ENCODE results near the gene C16orf92. TPM values are rescaled to one million over a fixed set of nuclear protein-coding genes. Genes with fewer than 3 reads are reported as not detected.

The C16orf92 gene
- polyA plus RNA-seq, 4 donors: not detected

DNA sequence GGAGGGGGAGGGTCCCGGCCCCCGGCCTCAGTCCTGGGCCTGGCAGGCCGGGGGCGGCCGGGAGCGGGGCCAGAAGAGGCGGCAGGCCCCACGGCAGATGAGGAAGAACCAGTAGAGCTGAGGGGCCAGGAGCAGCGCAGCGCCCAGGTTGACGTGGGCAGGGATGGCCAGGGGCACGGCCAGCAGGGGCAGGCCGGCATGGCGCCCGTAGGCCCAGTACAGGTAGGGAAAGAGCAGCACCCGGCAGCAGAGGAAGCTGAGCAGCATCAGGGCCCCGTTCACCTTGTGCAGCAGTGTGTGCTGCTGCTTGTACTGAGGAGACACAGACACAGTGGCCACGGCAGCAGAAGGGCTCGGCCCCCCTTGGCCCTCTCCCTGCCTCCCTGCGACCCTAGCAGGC, 2.2 kb downstream of the C16orf92 start:
- no peak for DNase-seq
- no peak overlapping the region for H3K4me3 ChIP-seq (ENCODE audit: low read depth in 1 of 3, low read length in 3 of 3)
- peaks cover 0 to 6% (median 0%) of the 10 kb centered on the region in 3 donors for H3K4me1 ChIP-seq (ENCODE audit: control insufficient read depth in 3 of 3, insufficient read depth in 2 of 3, low read depth in 1 of 3, low read length in 2 of 3)
- no peaks in the 10 kb centered on the region for H3K36me3 ChIP-seq (ENCODE audit: control insufficient read depth in 3 of 3, insufficient read depth in 2 of 3, low read depth in 1 of 3, low read length in 3 of 3)
- no peak overlapping the region for H3K27ac ChIP-seq (ENCODE audit: low read depth in 1 of 3, low read length in 2 of 3)
- FAIRE-seq: no peak
- WGBS, 3 donors: 56 to 72% (median 60%) methylated on average over 13 to 20 of the region's 20 CpGs
- H3K27me3 ChIP-seq (ENCODE audit: control insufficient read depth in 3 of 3, insufficient read depth in 3 of 3, low read length in 3 of 3): peaks cover 5 to 54% (median 7%) of the 10 kb centered on the region in 3 donors
- H3K9me3 ChIP-seq (ENCODE audit: control insufficient read depth in 2 of 2, insufficient read depth in 1 of 2, low read depth in 1 of 2, low read length in 1 of 2): no peaks in the 10 kb centered on the region

DNA sequence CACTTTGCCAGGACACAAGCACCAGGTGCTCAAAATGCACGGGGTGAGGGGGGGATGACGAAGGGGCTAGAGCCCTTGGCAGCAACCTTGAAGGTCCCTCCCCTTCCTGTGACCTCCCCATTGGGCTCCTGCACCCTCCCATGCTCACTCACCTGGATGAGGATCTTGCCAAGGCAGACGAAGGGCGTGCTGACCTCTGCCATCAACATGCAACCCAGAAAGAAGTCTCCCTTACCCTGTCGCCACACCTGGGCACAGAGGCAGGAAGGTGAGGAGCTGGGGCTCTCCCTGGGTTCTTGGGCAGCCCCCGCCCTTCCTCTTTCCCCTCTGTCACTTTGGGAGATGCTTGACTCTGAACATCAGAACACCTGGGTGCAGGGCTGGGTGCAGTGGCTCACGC, 2.6 kb downstream of the C16orf92 start:
- WGBS, 3 donors: 31 to 67% (median 35%) methylated on average over 5 to 7 of the region's 7 CpGs
- Histone ChIP-seq H3K4me3 (ENCODE audit: low read depth in 1 of 3, low read length in 3 of 3) (no peak overlapping the region), H3K9me3 (ENCODE audit: control insufficient read depth in 2 of 2, insufficient read depth in 1 of 2, low read depth in 1 of 2, low read length in 1 of 2) (no peaks in the 10 kb centered on the region), H3K36me3 (ENCODE audit: control insufficient read depth in 3 of 3, insufficient read depth in 2 of 3, low read depth in 1 of 3, low read length in 3 of 3) (no peaks in the 10 kb centered on the region), H3K27me3 (ENCODE audit: control insufficient read depth in 3 of 3, insufficient read depth in 3 of 3, low read length in 3 of 3) (peaks cover 5 to 58% (median 7%) of the 10 kb centered on the region in 3 donors), H3K27ac (ENCODE audit: low read depth in 1 of 3, low read length in 2 of 3) (no peak overlapping the region), H3K4me1 (ENCODE audit: control insufficient read depth in 3 of 3, insufficient read depth in 2 of 3, low read depth in 1 of 3, low read length in 2 of 3) (peaks cover 0 to 6% (median 0%) of the 10 kb centered on the region in 3 donors)
- DNase-seq: no peak
- no peak for FAIRE-seq

DNA sequence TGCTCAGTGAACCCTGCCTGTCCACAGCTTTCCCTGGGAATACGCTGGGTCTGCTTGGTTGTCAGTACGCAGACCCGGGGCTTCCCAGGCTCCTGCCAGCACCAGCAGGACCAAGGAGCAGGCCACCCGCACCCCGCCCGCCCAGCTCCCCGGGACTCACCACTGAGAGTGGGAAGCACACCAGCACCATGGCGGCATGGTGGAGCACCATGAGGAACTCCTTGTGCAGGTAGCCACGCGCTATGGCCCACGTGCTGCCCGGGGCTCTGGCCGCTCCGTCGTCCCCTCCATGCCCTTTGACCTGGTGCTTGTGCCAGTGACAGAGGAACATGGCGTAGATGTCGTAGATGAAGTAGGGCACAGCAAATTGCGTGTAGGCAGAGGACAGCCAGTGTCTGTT, 3.5 kb downstream of the C16orf92 start:
- Histone ChIP-seq H3K27ac (ENCODE audit: low read depth in 1 of 3, low read length in 2 of 3) (no peak overlapping the region), H3K4me1 (ENCODE audit: control insufficient read depth in 3 of 3, insufficient read depth in 2 of 3, low read depth in 1 of 3, low read length in 2 of 3) (peaks cover 0 to under 1% (median 0%) of the 10 kb centered on the region in 3 donors), H3K4me3 (ENCODE audit: low read depth in 1 of 3, low read length in 3 of 3) (no peak overlapping the region), H3K36me3 (ENCODE audit: control insufficient read depth in 3 of 3, insufficient read depth in 2 of 3, low read depth in 1 of 3, low read length in 3 of 3) (no peaks in the 10 kb centered on the region), H3K27me3 (ENCODE audit: control insufficient read depth in 3 of 3, insufficient read depth in 3 of 3, low read length in 3 of 3) (peaks cover 7 to 60% (median 7%) of the 10 kb centered on the region in 3 donors), H3K9me3 (ENCODE audit: control insufficient read depth in 2 of 2, insufficient read depth in 1 of 2, low read depth in 1 of 2, low read length in 1 of 2) (no peaks in the 10 kb centered on the region)
- FAIRE-seq: no peak
- 78 to 89% (median 81%) methylated on average over 18 of the region's 18 CpGs for WGBS, 3 donors
- no peak for DNase-seq

DNA sequence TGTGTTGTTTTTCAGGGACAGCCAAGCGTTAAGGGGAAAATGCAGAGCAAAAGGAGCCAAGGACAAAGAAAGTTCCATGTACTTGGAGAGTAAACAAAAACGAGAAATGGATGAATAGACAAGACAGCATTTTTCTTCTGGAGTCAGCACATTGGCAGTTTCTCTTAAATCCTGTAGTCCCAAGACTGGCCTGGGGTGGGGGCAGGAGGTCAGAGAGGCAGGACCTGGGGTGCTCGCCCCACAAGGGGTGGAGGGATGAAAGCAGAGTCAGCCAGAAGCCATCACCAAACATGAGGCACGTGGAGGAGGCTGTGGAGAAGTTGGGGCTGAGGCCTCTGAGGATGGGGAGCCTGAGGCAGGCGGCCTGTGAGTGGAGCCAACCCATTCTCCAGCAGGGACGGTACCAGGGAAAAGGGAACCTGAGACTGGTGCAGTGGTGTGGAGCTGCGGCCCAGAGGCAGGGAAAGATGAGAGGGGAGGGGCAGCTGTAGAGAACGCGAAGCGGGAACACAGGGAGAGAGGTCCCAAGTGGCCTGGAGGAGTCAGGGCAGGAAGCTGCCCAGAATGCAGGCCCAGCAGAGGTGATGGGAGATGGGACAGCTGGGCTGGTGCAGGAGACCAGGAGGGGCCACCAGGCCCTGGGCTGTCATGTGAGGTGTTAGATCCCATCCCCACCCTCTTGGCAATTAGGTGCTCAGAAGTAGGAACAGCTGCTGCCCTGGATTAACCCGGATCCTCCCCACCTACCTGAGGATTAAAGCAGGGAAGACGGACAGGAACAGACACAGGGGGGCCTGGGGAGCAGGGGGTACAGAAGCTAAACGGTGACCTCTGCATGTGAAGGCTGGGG, 4.8 kb downstream of the C16orf92 start:
- FAIRE-seq (no peak), DNase-seq (no peak)
- Histone ChIP-seq H3K27ac (ENCODE audit: low read depth in 1 of 3, low read length in 2 of 3) (no peak overlapping the region), H3K4me1 (ENCODE audit: control insufficient read depth in 3 of 3, insufficient read depth in 2 of 3, low read depth in 1 of 3, low read length in 2 of 3) (no peaks in the 10 kb centered on the region), H3K27me3 (ENCODE audit: control insufficient read depth in 3 of 3, insufficient read depth in 3 of 3, low read length in 3 of 3) (peaks cover 10 to 74% (median 14%) of the 10 kb centered on the region in 3 donors), H3K36me3 (ENCODE audit: control insufficient read depth in 3 of 3, insufficient read depth in 2 of 3, low read depth in 1 of 3, low read length in 3 of 3) (no peaks in the 10 kb centered on the region), H3K9me3 (ENCODE audit: control insufficient read depth in 2 of 2, insufficient read depth in 1 of 2, low read depth in 1 of 2, low read length in 1 of 2) (no peaks in the 10 kb centered on the region), H3K4me3 (ENCODE audit: low read depth in 1 of 3, low read length in 3 of 3) (no peak overlapping the region)
- 40 to 49% (median 43%) methylated on average over 12 to 13 of the region's 13 CpGs for WGBS, 3 donors

DNA sequence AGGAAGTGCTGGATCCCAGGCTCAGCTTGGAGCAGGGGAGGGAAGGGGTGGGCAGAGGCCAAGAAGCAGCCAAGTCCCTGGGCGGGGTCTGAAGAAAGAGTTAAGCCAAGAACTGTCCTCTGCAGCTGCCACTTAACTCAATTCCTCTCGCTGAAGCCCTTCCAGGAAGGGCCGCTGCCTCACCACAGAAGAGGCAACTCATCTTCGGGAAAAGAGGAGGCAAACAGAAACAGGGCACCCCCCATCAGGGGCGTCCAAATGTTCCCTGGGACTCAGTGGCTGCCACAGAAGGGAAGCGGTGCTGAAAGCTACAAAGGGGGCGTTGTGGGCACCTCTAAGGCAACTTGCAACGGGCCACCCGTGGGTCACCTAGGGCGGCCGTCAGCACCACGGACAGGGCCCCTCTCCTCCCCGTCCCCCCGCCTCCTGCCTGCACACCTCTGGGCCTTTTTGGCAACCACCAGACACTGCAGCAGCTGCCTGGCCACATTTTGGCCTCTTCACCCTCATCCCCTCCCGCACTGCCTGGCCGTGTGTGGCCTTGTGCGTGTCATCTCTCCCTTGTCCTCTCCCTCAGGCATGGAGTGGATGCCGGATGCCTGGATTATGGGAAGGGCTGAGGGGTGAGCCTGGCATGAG, 5.6 kb downstream of the C16orf92 start:
- Histone ChIP-seq H3K4me1 (ENCODE audit: control insufficient read depth in 3 of 3, insufficient read depth in 2 of 3, low read depth in 1 of 3, low read length in 2 of 3) (no peaks in the 10 kb centered on the region), H3K4me3 (ENCODE audit: low read depth in 1 of 3, low read length in 3 of 3) (no peak overlapping the region), H3K9me3 (ENCODE audit: control insufficient read depth in 2 of 2, insufficient read depth in 1 of 2, low read depth in 1 of 2, low read length in 1 of 2) (no peaks in the 10 kb centered on the region), H3K36me3 (ENCODE audit: control insufficient read depth in 3 of 3, insufficient read depth in 2 of 3, low read depth in 1 of 3, low read length in 3 of 3) (no peaks in the 10 kb centered on the region), H3K27me3 (ENCODE audit: control insufficient read depth in 3 of 3, insufficient read depth in 3 of 3, low read length in 3 of 3) (peaks cover 10 to 78% (median 14%) of the 10 kb centered on the region in 3 donors), H3K27ac (ENCODE audit: low read depth in 1 of 3, low read length in 2 of 3) (no peak overlapping the region)
- DNase-seq: peak in 1 of 2 donors; percentile 30
- WGBS, 3 donors: 12 to 18% (median 13%) methylated on average over 16 to 18 of the region's 18 CpGs
- no peak for FAIRE-seq

DNA sequence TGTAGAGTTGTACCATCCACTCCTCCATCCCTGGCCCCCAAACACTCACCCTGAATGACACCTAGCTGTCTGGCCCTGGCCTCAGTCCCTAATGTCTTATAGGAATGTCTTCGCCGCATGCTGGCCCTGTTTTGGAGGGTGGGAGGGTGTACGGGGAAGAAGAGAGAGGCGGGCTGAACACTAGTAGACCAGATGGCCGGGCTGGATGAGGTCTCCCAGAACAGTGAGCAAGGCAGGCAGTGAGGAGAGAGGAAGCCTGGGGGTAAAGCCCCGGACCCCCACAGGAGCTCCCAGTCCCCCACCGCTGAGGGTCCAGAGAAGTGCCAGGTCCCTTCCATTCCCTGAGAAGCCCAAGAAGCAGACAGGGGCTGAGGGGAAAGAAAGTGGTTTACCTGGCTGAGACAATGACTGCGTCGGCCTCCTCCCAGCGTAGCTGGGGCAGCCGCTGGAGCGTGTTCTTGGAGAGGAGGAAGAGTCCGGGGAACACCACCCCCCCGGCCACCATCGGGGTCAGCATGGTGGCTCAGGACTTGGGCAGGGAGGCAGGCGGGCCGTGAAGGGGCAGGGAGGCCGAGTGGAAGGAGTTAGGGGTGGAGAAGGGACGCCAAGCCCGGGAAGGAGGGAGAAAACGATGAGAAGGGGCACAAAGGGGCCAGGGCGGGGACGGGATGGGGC, 7.2 kb downstream of the C16orf92 start:
- FAIRE-seq: no peak
- H3K27me3 ChIP-seq (ENCODE audit: control insufficient read depth in 3 of 3, insufficient read depth in 3 of 3, low read length in 3 of 3): peaks cover 10 to 73% (median 15%) of the 10 kb centered on the region in 3 donors

DNA sequence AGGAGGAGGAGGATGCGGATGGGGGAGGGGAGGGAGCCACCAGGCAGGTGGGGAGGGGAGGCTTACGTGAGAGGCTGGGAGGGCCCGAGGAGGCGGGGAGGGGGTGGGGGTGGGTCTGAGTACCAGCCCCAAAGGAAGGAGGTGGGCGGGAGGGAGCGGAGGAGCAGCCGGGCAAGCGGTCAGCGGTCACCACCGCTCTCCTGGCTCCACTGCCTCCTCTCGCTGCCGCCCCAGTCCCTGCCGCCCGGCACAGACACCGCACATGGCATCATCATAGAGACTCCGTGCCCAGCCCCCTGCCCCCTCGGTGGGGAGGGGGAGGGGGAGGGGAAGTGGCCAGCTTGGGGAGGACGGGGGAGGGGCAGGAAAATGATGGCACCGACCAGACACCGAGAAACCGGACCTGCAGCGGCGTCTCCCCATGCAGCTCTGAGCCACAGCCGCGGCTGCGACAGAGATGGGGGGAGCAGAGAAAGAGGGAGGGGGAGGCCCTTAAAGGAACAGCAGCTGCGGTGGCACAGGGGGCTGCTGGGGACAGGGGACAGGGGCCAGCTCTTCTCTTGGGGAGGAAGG, 7.9 kb downstream of the C16orf92 start, which contains the start of gene TLCD3B:
Gene TLCD3B (minus strand): TSS at position 431 of the 573 bp plus-strand sequence. CDS start 744 bp downstream, outside the sequence.
- H3K9me3 ChIP-seq (ENCODE audit: control insufficient read depth in 2 of 2, insufficient read depth in 1 of 2, low read depth in 1 of 2, low read length in 1 of 2): no peaks in the 10 kb centered on the region
- H3K36me3 ChIP-seq (ENCODE audit: control insufficient read depth in 3 of 3, insufficient read depth in 2 of 3, low read depth in 1 of 3, low read length in 3 of 3): no peaks in the 10 kb centered on the region
- FAIRE-seq (no peak), DNase-seq (no peak)
- H3K27ac ChIP-seq (ENCODE audit: low read depth in 1 of 3, low read length in 2 of 3): no peak within 1 kb of the TSS
- peaks cover 7 to 70% (median 17%) of the 10 kb centered on the region in 3 donors for H3K27me3 ChIP-seq (ENCODE audit: control insufficient read depth in 3 of 3, insufficient read depth in 3 of 3, low read length in 3 of 3)
- no peak within 1 kb of the TSS for H3K4me3 ChIP-seq (ENCODE audit: low read depth in 1 of 3, low read length in 3 of 3)
- no peaks in the 10 kb centered on the region for H3K4me1 ChIP-seq (ENCODE audit: control insufficient read depth in 3 of 3, insufficient read depth in 2 of 3, low read depth in 1 of 3, low read length in 2 of 3)
- 0 to 3% (median 2%) methylated on average over 14 to 27 of the region's 27 CpGs for WGBS, 3 donors

More for the DNA sequence above, 7.2 kb downstream of the C16orf92 start:
- Histone ChIP-seq H3K27ac (ENCODE audit: low read depth in 1 of 3, low read length in 2 of 3) (no peak overlapping the region), H3K9me3 (ENCODE audit: control insufficient read depth in 2 of 2, insufficient read depth in 1 of 2, low read depth in 1 of 2, low read length in 1 of 2) (no peaks in the 10 kb centered on the region), H3K36me3 (ENCODE audit: control insufficient read depth in 3 of 3, insufficient read depth in 2 of 3, low read depth in 1 of 3, low read length in 3 of 3) (no peaks in the 10 kb centered on the region), H3K4me3 (ENCODE audit: low read depth in 1 of 3, low read length in 3 of 3) (no peak overlapping the region), H3K4me1 (ENCODE audit: control insufficient read depth in 3 of 3, insufficient read depth in 2 of 3, low read depth in 1 of 3, low read length in 2 of 3) (no peaks in the 10 kb centered on the region)
- WGBS, 3 donors: 18 to 20% (median 19%) methylated on average over 23 of the region's 23 CpGs
- DNase-seq: no peak

DNA sequence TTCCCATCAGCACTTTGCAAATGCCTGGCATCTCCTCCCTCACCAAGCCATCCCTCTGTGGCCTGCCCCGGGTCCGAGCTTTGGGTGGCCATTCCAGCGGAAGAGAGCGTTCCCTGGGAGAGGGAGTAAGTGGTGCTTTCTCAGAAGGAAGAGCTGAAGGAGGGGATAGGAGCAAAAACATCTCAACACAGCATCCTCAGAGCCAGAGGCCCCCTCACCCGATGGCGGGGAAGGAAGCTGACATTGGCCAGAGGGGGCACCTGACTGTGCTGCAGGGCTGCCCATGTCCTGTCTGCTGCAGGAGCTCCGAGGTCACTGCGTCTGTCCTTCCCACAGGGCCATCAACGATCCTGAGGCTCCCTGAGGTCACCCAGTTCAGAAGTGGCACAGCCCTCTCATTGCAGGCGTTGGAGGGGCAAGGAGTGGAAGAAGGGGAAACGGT, 8.5 kb downstream of the C16orf92 start:
- no peak for FAIRE-seq

More for the DNA sequence above, 8.5 kb downstream of the C16orf92 start:
- no peak overlapping the region for H3K4me3 ChIP-seq (ENCODE audit: low read depth in 1 of 3, low read length in 3 of 3)
- H3K36me3 ChIP-seq (ENCODE audit: control insufficient read depth in 3 of 3, insufficient read depth in 2 of 3, low read depth in 1 of 3, low read length in 3 of 3): no peaks in the 10 kb centered on the region
- H3K9me3 ChIP-seq (ENCODE audit: control insufficient read depth in 2 of 2, insufficient read depth in 1 of 2, low read depth in 1 of 2, low read length in 1 of 2): no peaks in the 10 kb centered on the region
- WGBS, 3 donors: 18 to 26% (median 20%) methylated on average over 10 to 11 of the region's 11 CpGs
- DNase-seq: no peak
- H3K4me1 ChIP-seq (ENCODE audit: control insufficient read depth in 3 of 3, insufficient read depth in 2 of 3, low read depth in 1 of 3, low read length in 2 of 3): no peaks in the 10 kb centered on the region
- no peak overlapping the region for H3K27ac ChIP-seq (ENCODE audit: low read depth in 1 of 3, low read length in 2 of 3)
- peaks cover 7 to 72% (median 17%) of the 10 kb centered on the region in 3 donors for H3K27me3 ChIP-seq (ENCODE audit: control insufficient read depth in 3 of 3, insufficient read depth in 3 of 3, low read length in 3 of 3)
